GM23338 (cell line): ENCODE measurements around the gene GOSR2. TPM values are rescaled to one million over a fixed set of nuclear protein-coding genes. Genes with fewer than 3 reads are reported as not detected.

Experiments
- ATAC-seq: fragments of 200-7000 bp; cut with Tn5 transposase; 3 replicates; pipeline ENCODE4 v1.9.1; 2020
- DNase-seq: peaks from one replicate; pipeline ENCODE4 v3.0.0-alpha.2; 2015; ENCODE audit warnings: low spot score
- H2AFZ ChIP-seq: fragments of 200-600 bp; sonication (generic); 2 replicates; pipeline ENCODE4 v1.8.0; 2016; ENCODE audit warnings: antibody characterized with exemption, mild to moderate bottlenecking, moderate library complexity
- H3F3A ChIP-seq: fragments of 200-600 bp; sonication (generic); replicated peaks from 2 replicates; pipeline ENCODE4 v1.8.0; 2017; ENCODE audit warnings: antibody characterized with exemption, mixed run types, low read depth
- H3K27ac ChIP-seq: fragments of 200-600 bp; sonication (generic); 2 replicates; pipeline ENCODE4 v1.6.1; 2016; ENCODE audit warnings: low read depth
- H3K27me3 ChIP-seq: fragments of 200-600 bp; sonication (generic); 2 replicates; pipeline ENCODE4 v1.8.0; 2016; ENCODE audit warnings: mild to moderate bottlenecking, mixed run types, moderate library complexity; ENCODE audit not compliant: insufficient read depth
- H3K36me3 ChIP-seq: fragments of 200-600 bp; sonication (generic); 2 replicates; pipeline ENCODE4 v1.8.0; 2016; ENCODE audit warnings: mild to moderate bottlenecking; ENCODE audit not compliant: insufficient read depth
- H3K4me1 ChIP-seq: fragments of 200-600 bp; sonication (generic); 2 replicates; pipeline ENCODE4 v1.8.0; 2016; ENCODE audit warnings: mild to moderate bottlenecking, moderate library complexity; ENCODE audit not compliant: insufficient read depth
- H3K4me2 ChIP-seq: fragments of 200-600 bp; sonication (generic); 2 replicates; pipeline ENCODE4 v1.7.1; 2017; ENCODE audit warnings: mixed run types
- H3K4me3 ChIP-seq: fragments of 200-600 bp; sonication (generic); 2 replicates; pipeline ENCODE4 v1.6.1; 2016; ENCODE audit warnings: mixed run types
- H3K79me2 ChIP-seq: fragments of 200-600 bp; sonication (generic); replicated peaks from 2 replicates; pipeline ENCODE4 v1.8.0; 2017; ENCODE audit warnings: mild to moderate bottlenecking; ENCODE audit not compliant: insufficient read depth
- H3K9me2 ChIP-seq: fragments of 200-600 bp; sonication (generic); 2 replicates; pipeline ENCODE4 v1.8.0; 2017; ENCODE audit not compliant: insufficient read depth
- H4K20me1 ChIP-seq: fragments of 200-600 bp; sonication (generic); replicated peaks from 2 replicates; pipeline ENCODE4 v1.8.0; 2017; ENCODE audit warnings: mild to moderate bottlenecking; ENCODE audit not compliant: insufficient read depth
- H3K27ac Mint-ChIP-seq: 2 replicates; pipeline ENCODE4 v1.8.0; 2020; ENCODE audit warnings: inconsistent platforms, mild to moderate bottlenecking, moderate library complexity, mixed read lengths
- H3K27me3 Mint-ChIP-seq: 3 replicates; pipeline ENCODE4 v1.8.0; 2022; ENCODE audit warnings: low read depth, mild to moderate bottlenecking, moderate library complexity, mixed read lengths, inconsistent platforms; ENCODE audit not compliant: insufficient read depth, poor library complexity
- H3K36me3 Mint-ChIP-seq: 3 replicates; pipeline ENCODE4 v1.8.0; 2021; ENCODE audit warnings: low read depth, mild to moderate bottlenecking, inconsistent platforms, moderate library complexity, mixed read lengths
- H3K4me1 Mint-ChIP-seq: 3 replicates; pipeline ENCODE4 v1.8.0; 2020; ENCODE audit warnings: mild to moderate bottlenecking, inconsistent platforms, mixed read lengths
- H3K4me3 Mint-ChIP-seq: 3 replicates; pipeline ENCODE4 v1.8.0; 2021; ENCODE audit warnings: moderate library complexity, mild to moderate bottlenecking, inconsistent platforms, mixed read lengths
- H3K9me3 Mint-ChIP-seq: 3 replicates; pipeline ENCODE4 v1.8.0; 2020; ENCODE audit warnings: moderate library complexity, mild to moderate bottlenecking, inconsistent platforms, mixed read lengths
- CREB1 ChIP-seq: fragments of 250-450 bp; sonication (Bioruptor Pico); IDR thresholded peaks from 2 replicates; pipeline ENCODE4 v1.5.0; 2020; ENCODE audit warnings: low read depth, mild to moderate bottlenecking, moderate library complexity
- EZH2 ChIP-seq: fragments of 200-600 bp; sonication (generic); IDR thresholded peaks from one replicate; pipeline ENCODE4 v1.8.0; 2017; ENCODE audit warnings: antibody characterized with exemption, mild to moderate bottlenecking, low read depth; ENCODE audit not compliant: unreplicated experiment
- EZH2phosphoT487 ChIP-seq: fragments of 200-600 bp; sonication (generic); IDR thresholded peaks from one replicate; pipeline ENCODE4 v1.8.1; 2018; ENCODE audit warnings: antibody characterized with exemption; ENCODE audit not compliant: unreplicated experiment
- JUNB ChIP-seq: IDR thresholded peaks from one replicate; pipeline ENCODE4 v1.6.1; 2016; ENCODE audit warnings: antibody characterized with exemption; ENCODE audit not compliant: unreplicated experiment
- NANOG ChIP-seq: IDR thresholded peaks from 2 replicates; pipeline ENCODE4 v1.6.1; 2016; ENCODE audit warnings: antibody characterized with exemption, borderline replicate concordance
- POLR2AphosphoS5 ChIP-seq: IDR thresholded peaks from 2 replicates; pipeline ENCODE4 v1.6.1; 2016; ENCODE audit warnings: antibody characterized with exemption, low read depth
- STAT1 ChIP-seq: IDR thresholded peaks from one replicate; pipeline ENCODE4 v1.6.1; 2016; ENCODE audit warnings: antibody characterized with exemption; ENCODE audit not compliant: unreplicated experiment
- ZNF114 ChIP-seq: fragments of 250-450 bp; sonication (Bioruptor Pico); IDR thresholded peaks from 2 replicates; pipeline ENCODE4 v1.5.0; 2020; ENCODE audit warnings: mild to moderate bottlenecking, moderate library complexity
- ZNF331 ChIP-seq: fragments of 250-450 bp; sonication (Bioruptor Pico); IDR thresholded peaks from 2 replicates; pipeline ENCODE4 v1.5.0; 2020; ENCODE audit warnings: low read depth, mild to moderate bottlenecking, moderate library complexity
- polyA plus RNA-seq: library from polyadenylated mRNA; unstranded; fragments of >200 nt; fragmentation: Nextera tagmentation; extraction: Ambion mirVana; gene quantifications from 2 replicates; pipeline ENCODE4 v1.2.1, GENCODE V29; 2016
- total RNA-seq: library from RNA; depleted of rRNA; stranded (reverse); fragments of >200 nt; shearing (Covaris generic); gene quantifications from 2 replicates; pipeline ENCODE4 v1.2.3, GENCODE V29; 2014
- TF ChIP-seq, protein P1 (sequence below): IDR thresholded peaks from 2 replicates; pipeline ENCODE4 v1.6.1; 2016; ENCODE audit warnings: antibody characterized with exemption
- TF ChIP-seq, protein P2 (sequence below), 2 experiments: fragments of 200-600 bp in 1 of 2; sonication (generic) in 1 of 2; conservative IDR thresholded peaks; 2 replicates each; pipeline versions ENCODE4 v1.5.1 to v1.6.1; 2016 to 2017; ENCODE audit warnings: antibody characterized with exemption in 2 of 2, low read depth in 2 of 2, mild to moderate bottlenecking in 2 of 2, moderate library complexity in 1 of 2
- TF ChIP-seq, protein P3 (sequence below): IDR thresholded peaks from one replicate; pipeline ENCODE4 v1.6.1; 2018; ENCODE audit warnings: antibody characterized with exemption; ENCODE audit not compliant: unreplicated experiment

GOSR2 gene
- total and polyA plus RNA-seq, 2 experiments from 2014 or later, result 33.2 to 36.2 TPM

DNA sequence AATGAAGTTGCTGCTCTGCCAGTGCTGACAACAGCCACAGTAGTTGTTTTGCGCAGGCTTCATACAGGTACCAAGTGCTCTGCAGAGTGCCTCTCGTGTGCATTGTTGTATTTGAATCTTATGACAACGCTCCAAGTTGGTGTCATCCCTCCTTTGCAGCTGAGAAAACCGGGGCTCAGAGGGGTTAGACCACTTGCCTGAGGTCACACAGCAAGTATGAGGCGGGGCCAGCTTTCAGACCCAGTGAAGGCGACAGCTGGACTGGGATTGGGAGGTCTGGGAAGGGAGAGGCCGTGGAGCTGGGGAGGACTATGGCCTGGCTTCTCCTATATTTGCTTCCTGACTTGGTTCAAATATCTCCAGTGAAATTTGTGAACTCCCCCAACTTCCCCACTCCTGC is 38.4 kb upstream of the GOSR2 start (continued):
- TF ChIP-seq, protein P1, sequence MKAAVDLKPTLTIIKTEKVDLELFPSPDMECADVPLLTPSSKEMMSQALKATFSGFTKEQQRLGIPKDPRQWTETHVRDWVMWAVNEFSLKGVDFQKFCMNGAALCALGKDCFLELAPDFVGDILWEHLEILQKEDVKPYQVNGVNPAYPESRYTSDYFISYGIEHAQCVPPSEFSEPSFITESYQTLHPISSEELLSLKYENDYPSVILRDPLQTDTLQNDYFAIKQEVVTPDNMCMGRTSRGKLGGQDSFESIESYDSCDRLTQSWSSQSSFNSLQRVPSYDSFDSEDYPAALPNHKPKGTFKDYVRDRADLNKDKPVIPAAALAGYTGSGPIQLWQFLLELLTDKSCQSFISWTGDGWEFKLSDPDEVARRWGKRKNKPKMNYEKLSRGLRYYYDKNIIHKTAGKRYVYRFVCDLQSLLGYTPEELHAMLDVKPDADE, result no peak
- TF ChIP-seq EZH2phosphoT487 (no peak), STAT1 (no peak), JUNB (no peak), NANOG (no peak), ZNF331 (CRISPR knock-in tag) (no peak), EZH2 (no peak), POLR2AphosphoS5 (no peak), ZNF114 (no peak)
- TF ChIP-seq, protein P2, sequence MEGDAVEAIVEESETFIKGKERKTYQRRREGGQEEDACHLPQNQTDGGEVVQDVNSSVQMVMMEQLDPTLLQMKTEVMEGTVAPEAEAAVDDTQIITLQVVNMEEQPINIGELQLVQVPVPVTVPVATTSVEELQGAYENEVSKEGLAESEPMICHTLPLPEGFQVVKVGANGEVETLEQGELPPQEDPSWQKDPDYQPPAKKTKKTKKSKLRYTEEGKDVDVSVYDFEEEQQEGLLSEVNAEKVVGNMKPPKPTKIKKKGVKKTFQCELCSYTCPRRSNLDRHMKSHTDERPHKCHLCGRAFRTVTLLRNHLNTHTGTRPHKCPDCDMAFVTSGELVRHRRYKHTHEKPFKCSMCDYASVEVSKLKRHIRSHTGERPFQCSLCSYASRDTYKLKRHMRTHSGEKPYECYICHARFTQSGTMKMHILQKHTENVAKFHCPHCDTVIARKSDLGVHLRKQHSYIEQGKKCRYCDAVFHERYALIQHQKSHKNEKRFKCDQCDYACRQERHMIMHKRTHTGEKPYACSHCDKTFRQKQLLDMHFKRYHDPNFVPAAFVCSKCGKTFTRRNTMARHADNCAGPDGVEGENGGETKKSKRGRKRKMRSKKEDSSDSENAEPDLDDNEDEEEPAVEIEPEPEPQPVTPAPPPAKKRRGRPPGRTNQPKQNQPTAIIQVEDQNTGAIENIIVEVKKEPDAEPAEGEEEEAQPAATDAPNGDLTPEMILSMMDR (conservative IDR thresholded peaks at IDR 0.05; ENCODE audit: low read depth in 2 of 2), result no peak

DNA sequence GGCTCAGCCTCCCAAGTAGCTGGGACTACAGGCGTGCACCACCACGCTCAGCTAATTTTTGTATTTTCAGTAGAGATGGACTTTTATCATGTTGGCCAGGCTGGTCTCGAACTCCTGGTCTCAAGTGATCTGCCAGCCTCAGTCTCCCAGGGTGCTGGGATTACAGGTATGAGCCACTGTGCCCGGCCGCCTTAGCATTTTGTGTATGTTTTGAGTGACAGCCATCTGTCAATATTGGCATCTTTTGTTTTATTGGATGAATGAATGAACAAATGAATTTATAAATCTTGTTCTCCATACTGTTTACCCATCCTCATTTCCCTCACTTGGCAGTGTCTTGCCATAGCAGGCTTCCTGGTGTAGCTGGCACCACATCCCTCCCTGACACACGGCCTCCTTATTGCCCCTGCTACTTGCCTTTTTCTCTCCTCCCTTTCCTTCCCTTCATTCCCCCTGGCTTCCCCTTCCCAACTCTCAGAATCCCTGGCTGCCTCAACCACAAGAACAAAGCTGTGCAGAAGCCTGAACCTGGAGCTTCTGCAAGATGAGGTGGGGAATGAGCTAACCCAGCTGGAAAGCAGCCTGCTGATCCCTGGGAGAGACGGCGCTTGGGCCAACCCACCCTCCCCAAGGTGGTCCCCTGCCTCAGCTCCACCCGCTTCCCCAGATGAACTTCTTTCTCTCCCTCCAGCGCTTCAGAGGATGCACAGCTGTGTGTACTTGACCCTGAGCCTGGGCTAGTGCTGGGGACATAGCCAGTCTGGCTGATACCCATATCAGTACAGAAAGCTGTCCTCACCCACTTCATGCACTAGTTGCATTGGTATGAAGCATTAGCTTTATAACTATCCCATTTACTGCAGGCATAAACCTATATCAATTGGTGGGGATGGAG is 37.3 kb upstream of the GOSR2 start:
- H3K27me3 Mint-ChIP-seq, result peaks cover 16% of the 10 kb centered on the region
- H3K79me2 ChIP-seq, result no peaks in the 10 kb centered on the region
- no peak overlapping the region for H2AFZ ChIP-seq
- no peak overlapping the region for H3K4me3 Mint-ChIP-seq
- no peak for DNase-seq
- H3K9me2 ChIP-seq, result no peaks in the 10 kb centered on the region
- no peaks in the 10 kb centered on the region for H3K36me3 ChIP-seq
- no peak overlapping the region for H3K4me3 ChIP-seq
- peaks cover 3% of the 10 kb centered on the region; the same call in 1 of the 3 replicates for H3K4me1 Mint-ChIP-seq
- no peaks in the 10 kb centered on the region for H3K36me3 Mint-ChIP-seq
- no peaks in the 10 kb centered on the region for H3F3A ChIP-seq
- H3K27ac Mint-ChIP-seq, result no peak overlapping the region
- no peaks in the 10 kb centered on the region for H3K27me3 ChIP-seq
- no peaks in the 10 kb centered on the region for H3K4me1 ChIP-seq
- no peak overlapping the region for H3K4me2 ChIP-seq
- no peaks in the 10 kb centered on the region; the same call in 1 of the 2 replicates for H4K20me1 ChIP-seq
- no peaks in the 10 kb centered on the region for H3K9me3 Mint-ChIP-seq
- H3K27ac ChIP-seq, result no peak overlapping the region
- ATAC-seq, result no peak
- TF ChIP-seq, protein P3, sequence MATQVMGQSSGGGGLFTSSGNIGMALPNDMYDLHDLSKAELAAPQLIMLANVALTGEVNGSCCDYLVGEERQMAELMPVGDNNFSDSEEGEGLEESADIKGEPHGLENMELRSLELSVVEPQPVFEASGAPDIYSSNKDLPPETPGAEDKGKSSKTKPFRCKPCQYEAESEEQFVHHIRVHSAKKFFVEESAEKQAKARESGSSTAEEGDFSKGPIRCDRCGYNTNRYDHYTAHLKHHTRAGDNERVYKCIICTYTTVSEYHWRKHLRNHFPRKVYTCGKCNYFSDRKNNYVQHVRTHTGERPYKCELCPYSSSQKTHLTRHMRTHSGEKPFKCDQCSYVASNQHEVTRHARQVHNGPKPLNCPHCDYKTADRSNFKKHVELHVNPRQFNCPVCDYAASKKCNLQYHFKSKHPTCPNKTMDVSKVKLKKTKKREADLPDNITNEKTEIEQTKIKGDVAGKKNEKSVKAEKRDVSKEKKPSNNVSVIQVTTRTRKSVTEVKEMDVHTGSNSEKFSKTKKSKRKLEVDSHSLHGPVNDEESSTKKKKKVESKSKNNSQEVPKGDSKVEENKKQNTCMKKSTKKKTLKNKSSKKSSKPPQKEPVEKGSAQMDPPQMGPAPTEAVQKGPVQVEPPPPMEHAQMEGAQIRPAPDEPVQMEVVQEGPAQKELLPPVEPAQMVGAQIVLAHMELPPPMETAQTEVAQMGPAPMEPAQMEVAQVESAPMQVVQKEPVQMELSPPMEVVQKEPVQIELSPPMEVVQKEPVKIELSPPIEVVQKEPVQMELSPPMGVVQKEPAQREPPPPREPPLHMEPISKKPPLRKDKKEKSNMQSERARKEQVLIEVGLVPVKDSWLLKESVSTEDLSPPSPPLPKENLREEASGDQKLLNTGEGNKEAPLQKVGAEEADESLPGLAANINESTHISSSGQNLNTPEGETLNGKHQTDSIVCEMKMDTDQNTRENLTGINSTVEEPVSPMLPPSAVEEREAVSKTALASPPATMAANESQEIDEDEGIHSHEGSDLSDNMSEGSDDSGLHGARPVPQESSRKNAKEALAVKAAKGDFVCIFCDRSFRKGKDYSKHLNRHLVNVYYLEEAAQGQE, result no peak
- no peak for TF ChIP-seq EZH2phosphoT487
- TF ChIP-seq NANOG, result no peak
- TF ChIP-seq, protein P2 (conservative IDR thresholded peaks at IDR 0.05; ENCODE audit: low read depth in 2 of 2), result no peak
- TF ChIP-seq ZNF114, result no peak
- TF ChIP-seq ZNF331 (CRISPR knock-in tag), result no peak
- TF ChIP-seq EZH2, result no peak
- TF ChIP-seq, protein P1, result no peak
- no peak for TF ChIP-seq STAT1
- no peak for TF ChIP-seq CREB1 (CRISPR knock-in tag)
- no peak for TF ChIP-seq JUNB
- TF ChIP-seq POLR2AphosphoS5, result no peak
